DMS153 (cell line): Measurements from ENCODE around the gene CYTL1.

Source experiments
- DNase-seq: peaks from one replicate; lab custom pipeline; 2025; lab: John Stamatoyannopoulos, UW

Gene CYTL1

DNA sequence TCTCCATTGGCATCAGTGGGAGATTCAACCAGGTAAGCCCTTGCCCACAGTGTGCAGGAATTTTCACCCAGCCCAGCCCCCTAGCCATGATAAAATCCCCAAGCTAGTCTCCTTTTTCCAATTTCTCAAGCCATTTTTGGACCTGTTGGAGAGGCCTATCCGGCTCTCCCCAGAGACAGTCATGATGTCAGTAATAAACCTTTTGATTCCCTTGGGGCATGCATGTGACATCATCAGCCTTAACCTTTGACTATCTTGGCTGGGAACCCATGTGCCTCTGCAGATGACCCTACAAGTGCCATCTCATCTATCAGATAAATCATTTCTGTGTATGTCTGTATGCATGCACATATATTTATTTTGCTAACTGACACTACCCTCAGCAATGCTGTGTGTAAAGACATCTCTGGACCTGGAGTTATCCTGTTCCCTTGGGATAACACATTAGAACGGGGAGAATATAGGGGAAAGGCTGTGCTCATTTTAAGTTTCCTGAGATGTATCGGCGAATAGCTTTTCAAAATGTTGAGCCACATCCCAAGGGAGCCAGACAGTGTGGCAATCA lies 51.0 kb downstream of the CYTL1 start:
- no peak for DNase-seq
